GM23248 (cell line): ENCODE data around the gene TOMM40L.

Experiments used
- EZH2 ChIP-seq: fragments of 200-600 bp; sonication (generic); IDR thresholded peaks from 2 replicates; pipeline ENCODE4 v1.6.1; 2018; ENCODE audit warnings: antibody characterized with exemption, mild to moderate bottlenecking; ENCODE audit not compliant: insufficient read depth, poor library complexity, severe bottlenecking
- EZH2phosphoT487 ChIP-seq: fragments of 200-600 bp; sonication (generic); IDR thresholded peaks from 2 replicates; pipeline ENCODE4 v1.6.1; 2018; ENCODE audit warnings: antibody characterized with exemption, moderate library complexity, mild to moderate bottlenecking, low read depth; ENCODE audit not compliant: insufficient read depth

DNA sequence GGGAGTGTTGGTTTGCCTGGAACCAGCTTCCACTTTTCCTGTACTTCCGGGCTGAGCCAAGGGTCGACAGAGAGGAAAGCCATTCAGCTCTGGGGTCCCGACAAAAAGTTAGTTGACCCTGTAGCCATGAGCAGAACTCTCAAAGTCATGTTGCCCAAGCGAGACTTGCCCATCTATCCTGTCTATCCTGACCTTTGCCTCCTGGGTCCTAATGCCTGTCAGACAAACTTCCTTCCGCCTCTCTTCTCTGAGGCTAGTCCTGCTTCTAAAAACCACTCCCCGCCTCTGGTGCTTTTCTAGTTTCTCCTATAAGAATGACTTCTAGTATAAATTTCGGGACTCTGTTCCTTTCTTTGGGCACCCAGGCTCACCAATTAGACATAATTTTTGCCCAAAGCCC, 25.0 kb downstream of the TOMM40L start:
- TF ChIP-seq EZH2phosphoT487 (no peak), EZH2 (no peak)
